Uterus (tissue), 4 donors: Measurements from ENCODE around the gene OSBP. TPM values are rescaled to one million over a fixed set of nuclear protein-coding genes. Genes with fewer than 3 reads are reported as not detected.
"Not testable (repeated sequence)": the region's sequence is repeated elsewhere in the genome, so short reads cannot be mapped to it uniquely, and the experiment has no call there.

Experiments
- DNase-seq, 2 donors: peaks; one replicate each; pipeline ENCODE4 v3.0.0-alpha.2; 2019 to 2020
- H3K27ac ChIP-seq, 2 donors: fragments of 200-600 bp; sonication (generic); 1 replicate in 1 of 2; 2 replicates in 1 of 2; pipeline ENCODE4 v1.5.1; 2016 to 2018
- H3K27me3 ChIP-seq, 2 donors: fragments of 200-600 bp; sonication (generic); one replicate each; pipeline ENCODE4 v1.5.1; 2018 to 2019; ENCODE audit warnings: control low read depth in 1 of 2
- H3K36me3 ChIP-seq, 2 donors: fragments of 200-600 bp; sonication (generic); one replicate each; pipeline ENCODE4 v1.5.1; 2019; ENCODE audit warnings: control low read depth in 1 of 2
- H3K4me1 ChIP-seq, 2 donors: fragments of 200-600 bp; sonication (generic); one replicate each; pipeline ENCODE4 v1.5.1; 2018 to 2019; ENCODE audit warnings: control low read depth in 1 of 2
- H3K4me3 ChIP-seq, 2 donors: fragments of 200-600 bp; sonication (generic); 1 replicate in 1 of 2; 2 replicates in 1 of 2; pipeline ENCODE4 v1.5.1; 2018 to 2019; ENCODE audit warnings: mild to moderate bottlenecking in 1 of 2
- H3K9me3 ChIP-seq, 2 donors: fragments of 200-600 bp; sonication (generic); one replicate each; pipeline ENCODE4 v1.5.1; 2019; ENCODE audit warnings: control low read depth in 1 of 2
- POLR2A ChIP-seq, 2 donors: fragments of 450-650 bp; IDR thresholded peaks; one replicate each; pipeline ENCODE4 v1.6.1; 2016; ENCODE audit warnings: antibody characterized with exemption in 2 of 2, mild to moderate bottlenecking in 1 of 2, moderate library complexity in 1 of 2
- intact Hi-C: fragments of 100-400 bp; cut with DNase I; formaldehyde crosslinking; loops from one replicate; pipeline ENCODE4 v1.15.1; 2023; ENCODE audit warnings: low total_unique reads
- total RNA-seq, 4 donors: library from RNA; depleted of rRNA in 3 of 4; stranded (reverse); fragments of >200 nt in 3 of 4; gene quantifications; one replicate each; pipeline versions ENCODE4 v1.1.0 to v1.2.4, GENCODE V29; 2014 to 2023
- TF ChIP-seq, protein P1 (sequence below), 4 experiments: fragments of 200-600 bp in 2 of 4; fragments of 450-650 bp in 2 of 4; sonication (generic) in 2 of 4; IDR thresholded peaks; one replicate each; pipeline ENCODE4 v1.5.1; 2016 to 2019; ENCODE audit warnings: antibody characterized with exemption in 4 of 4, mild to moderate bottlenecking in 2 of 4, moderate library complexity in 1 of 4
- donor health status: DM: yes; HTN: yes; CAD: no.

OSBP gene
- total RNA-seq, 4 donors from 2014 or later, result 27.4 to 51.0 (median 41.9) TPM

DNA sequence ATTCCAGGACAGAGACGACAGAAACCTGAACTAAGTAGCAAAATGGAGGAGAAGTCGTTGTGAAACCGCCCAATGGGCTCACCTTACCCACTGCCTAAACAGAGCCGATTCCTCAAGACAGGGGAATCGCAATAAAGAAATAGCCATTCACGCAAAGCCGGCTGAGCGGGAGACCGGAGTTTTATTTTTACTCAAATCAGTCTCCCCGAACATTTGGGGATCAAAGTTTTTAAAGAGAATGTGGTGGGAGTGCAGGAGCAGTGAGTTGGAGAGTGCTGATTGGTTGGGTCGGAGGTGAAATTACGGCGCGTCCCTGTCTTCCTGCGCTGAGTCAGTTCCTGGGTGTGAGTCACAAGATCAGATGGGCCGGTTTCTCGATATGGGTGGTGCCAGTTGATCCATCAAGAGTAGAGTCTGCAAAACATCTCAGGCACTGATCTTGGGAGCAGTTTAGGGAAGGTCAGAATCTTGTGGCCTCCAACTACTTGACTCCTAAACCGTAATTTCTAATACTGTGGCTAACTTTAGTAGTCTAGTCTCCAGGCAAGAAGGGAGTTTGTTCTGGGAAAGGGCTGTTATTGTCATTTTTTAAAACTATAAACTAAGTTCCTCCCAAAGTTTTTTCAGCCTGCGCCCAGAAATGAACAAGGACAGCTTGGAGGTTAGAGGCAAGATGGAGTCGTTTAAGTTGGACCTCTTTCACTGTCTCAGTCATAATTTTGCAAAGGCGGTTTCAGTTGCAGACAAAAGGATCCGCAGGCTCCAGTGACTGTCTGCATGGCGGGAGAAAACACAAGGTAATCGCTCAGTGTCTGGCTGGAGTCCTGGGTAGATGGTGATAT lies 70.2 kb downstream of the OSBP start:
- intact Hi-C loops, result no loop called here

DNA sequence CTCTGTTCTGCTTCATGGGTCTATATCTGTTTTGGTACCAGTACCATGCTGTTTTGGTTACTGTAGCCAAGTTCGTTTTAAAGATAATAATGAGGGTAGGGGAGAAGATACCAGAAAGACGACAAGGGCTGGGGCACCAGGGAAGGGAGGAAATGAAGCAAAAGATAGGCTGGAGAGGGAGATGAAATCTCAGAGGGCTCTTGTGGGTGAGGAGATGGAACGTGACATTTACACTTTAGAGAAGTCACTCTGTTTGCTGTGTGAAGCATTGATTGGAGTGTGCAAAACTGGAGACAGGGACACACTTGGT lies 70.8 kb downstream of the OSBP start:
- no peak overlapping the region for H3K27ac ChIP-seq

More for the DNA sequence above, 70.2 kb downstream of the OSBP start:
- Histone ChIP-seq H3K36me3 (no peaks in the 10 kb centered on the region), H3K27me3 (no peaks in the 10 kb centered on the region), H3K4me1 (no peaks in the 10 kb centered on the region), H3K9me3 (no peaks in the 10 kb centered on the region), H3K27ac (no peak overlapping the region), H3K4me3 (no peak overlapping the region)
- no peak for DNase-seq
- TF ChIP-seq POLR2A (IDR thresholded peaks at IDR 0.05), result no peak
- TF ChIP-seq, protein P1, sequence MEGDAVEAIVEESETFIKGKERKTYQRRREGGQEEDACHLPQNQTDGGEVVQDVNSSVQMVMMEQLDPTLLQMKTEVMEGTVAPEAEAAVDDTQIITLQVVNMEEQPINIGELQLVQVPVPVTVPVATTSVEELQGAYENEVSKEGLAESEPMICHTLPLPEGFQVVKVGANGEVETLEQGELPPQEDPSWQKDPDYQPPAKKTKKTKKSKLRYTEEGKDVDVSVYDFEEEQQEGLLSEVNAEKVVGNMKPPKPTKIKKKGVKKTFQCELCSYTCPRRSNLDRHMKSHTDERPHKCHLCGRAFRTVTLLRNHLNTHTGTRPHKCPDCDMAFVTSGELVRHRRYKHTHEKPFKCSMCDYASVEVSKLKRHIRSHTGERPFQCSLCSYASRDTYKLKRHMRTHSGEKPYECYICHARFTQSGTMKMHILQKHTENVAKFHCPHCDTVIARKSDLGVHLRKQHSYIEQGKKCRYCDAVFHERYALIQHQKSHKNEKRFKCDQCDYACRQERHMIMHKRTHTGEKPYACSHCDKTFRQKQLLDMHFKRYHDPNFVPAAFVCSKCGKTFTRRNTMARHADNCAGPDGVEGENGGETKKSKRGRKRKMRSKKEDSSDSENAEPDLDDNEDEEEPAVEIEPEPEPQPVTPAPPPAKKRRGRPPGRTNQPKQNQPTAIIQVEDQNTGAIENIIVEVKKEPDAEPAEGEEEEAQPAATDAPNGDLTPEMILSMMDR (IDR thresholded peaks at IDR 0.05), result no peak

DNA sequence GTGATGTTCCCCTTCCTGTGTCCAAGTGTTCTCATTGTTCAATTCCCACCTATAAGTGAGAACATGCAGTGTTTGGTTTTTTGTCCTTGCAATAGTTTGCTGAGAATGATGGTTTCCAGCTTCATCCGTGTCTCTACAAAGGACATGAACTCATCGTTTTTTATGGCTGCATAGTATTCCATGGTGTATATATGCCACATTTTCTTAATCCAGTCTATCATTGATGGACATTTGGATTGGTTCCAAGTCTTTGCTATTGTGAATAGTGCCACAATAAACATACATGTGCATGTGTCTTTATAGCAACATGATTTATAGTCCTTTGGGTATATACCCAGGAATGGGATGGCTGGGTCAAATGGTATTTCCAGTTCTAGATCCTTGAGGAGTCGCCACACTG lies 71.9 kb downstream of the OSBP start:
- H3K9me3 ChIP-seq, H3K36me3 ChIP-seq, DNase-seq, H3K27ac ChIP-seq, H3K27me3 ChIP-seq, H3K4me1 ChIP-seq, H3K4me3 ChIP-seq, intact Hi-C loops: not testable (repeated sequence)

More for the DNA sequence above, 70.8 kb downstream of the OSBP start:
- intact Hi-C loops, result no loop called here
- no peaks in the 10 kb centered on the region for H3K4me1 ChIP-seq
- H3K36me3 ChIP-seq, result no peaks in the 10 kb centered on the region
- H3K4me3 ChIP-seq, result no peak overlapping the region
- DNase-seq, result no peak
- no peak for TF ChIP-seq POLR2A (IDR thresholded peaks at IDR 0.05)
- TF ChIP-seq, protein P1 (IDR thresholded peaks at IDR 0.05), result no peak
- H3K9me3 ChIP-seq, result no peaks in the 10 kb centered on the region
- no peaks in the 10 kb centered on the region for H3K27me3 ChIP-seq

DNA sequence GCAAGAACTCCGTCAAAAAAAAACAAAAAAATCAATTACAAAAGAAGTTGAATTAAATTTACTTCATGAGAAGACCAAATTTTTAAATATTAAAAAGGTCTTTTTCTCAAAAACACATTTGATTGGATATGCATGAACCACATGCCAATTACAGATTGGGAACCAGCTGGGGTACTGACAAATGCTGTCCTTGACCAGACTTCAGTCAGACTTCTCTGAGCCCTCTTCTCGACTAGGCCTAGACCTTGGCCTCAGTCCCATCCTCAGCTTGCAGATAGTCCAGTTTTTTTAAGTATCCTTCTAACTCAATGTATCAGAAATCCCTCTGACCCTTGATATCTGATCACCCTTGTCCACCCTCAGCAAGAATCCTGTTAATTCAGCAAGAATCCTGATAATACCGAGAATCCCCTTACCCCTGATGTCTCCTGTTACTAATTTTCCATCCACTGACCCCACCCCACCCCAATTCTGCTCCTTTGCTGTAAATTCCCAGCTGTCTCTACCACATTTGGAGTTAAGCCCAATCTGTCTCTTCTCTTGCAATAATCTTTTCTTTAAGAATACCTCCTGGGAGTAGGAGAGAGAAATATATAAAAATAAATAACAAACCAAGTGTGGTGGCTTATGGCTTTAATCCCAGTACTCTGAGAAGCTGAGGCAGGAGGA lies 73.3 kb downstream of the OSBP start:
- H3K9me3 ChIP-seq, result no peaks in the 10 kb centered on the region
- intact Hi-C loops, result no loop called here
- DNase-seq, result no peak
- no peak overlapping the region for H3K27ac ChIP-seq
- no peaks in the 10 kb centered on the region for H3K27me3 ChIP-seq
- no peaks in the 10 kb centered on the region for H3K4me1 ChIP-seq
- no peak for TF ChIP-seq POLR2A (IDR thresholded peaks at IDR 0.05)
- TF ChIP-seq, protein P1 (IDR thresholded peaks at IDR 0.05), result no peak
- H3K36me3 ChIP-seq, result no peaks in the 10 kb centered on the region
- no peak overlapping the region for H3K4me3 ChIP-seq

DNA sequence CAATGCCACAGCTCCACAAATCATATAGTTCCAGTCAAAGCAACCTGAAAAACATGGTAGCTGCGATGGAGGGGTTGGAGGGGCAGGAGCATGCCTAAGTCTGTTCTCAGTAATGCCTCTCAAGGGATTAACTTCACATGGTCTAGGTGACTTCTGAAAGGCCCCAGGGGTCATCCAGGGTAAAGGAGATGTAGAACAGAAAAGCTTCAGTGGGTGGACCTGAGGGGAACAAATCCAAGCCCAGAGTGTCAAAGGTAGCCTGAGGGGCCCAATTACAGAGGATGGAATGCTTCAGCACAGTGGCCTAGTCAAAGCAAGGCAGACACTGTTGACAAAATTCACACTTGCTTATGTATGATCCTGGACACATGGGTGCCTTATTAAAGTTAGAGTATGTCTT lies 80.9 kb downstream of the OSBP start:
- DNase-seq, result no peak
- intact Hi-C loops, result loop anchor here (10.0 kb wide), 1 partner anchor 140 kb away; no protein-coding TSS in a partner anchor
- no peaks in the 10 kb centered on the region for H3K9me3 ChIP-seq
- H3K4me1 ChIP-seq, result no peaks in the 10 kb centered on the region
- H3K27ac ChIP-seq, result no peak overlapping the region
- H3K27me3 ChIP-seq, result no peaks in the 10 kb centered on the region
- TF ChIP-seq, protein P1 (IDR thresholded peaks at IDR 0.05), result no peak
- TF ChIP-seq POLR2A (IDR thresholded peaks at IDR 0.05), result no peak
- no peak overlapping the region for H3K4me3 ChIP-seq
- no peaks in the 10 kb centered on the region for H3K36me3 ChIP-seq
